IPS DF 6.9 (cell line): ENCODE measurements around the gene SLC2A1.

Experiments used
- DNase-seq: peaks from one replicate; pipeline ENCODE4 v3.0.0-alpha.2; 2013; ENCODE audit warnings: low read depth, low spot score
- H3K27ac ChIP-seq: one replicate; pipeline ENCODE4 v1.5.1; 2013; ENCODE audit warnings: low read length, control low read depth
- H3K27me3 ChIP-seq: 2 replicates; pipeline ENCODE4 v1.6.1; 2013; ENCODE audit warnings: mild to moderate bottlenecking, low read length; ENCODE audit not compliant: control insufficient read depth, insufficient read depth
- H3K36me3 ChIP-seq: 2 replicates; pipeline ENCODE4 v1.6.1; 2013; ENCODE audit warnings: low read length; ENCODE audit not compliant: control insufficient read depth, insufficient read depth
- H3K4me1 ChIP-seq: 2 replicates; pipeline ENCODE4 v1.6.1; 2013; ENCODE audit warnings: low read length; ENCODE audit not compliant: control insufficient read depth, insufficient read depth
- H3K4me3 ChIP-seq: 2 replicates; pipeline ENCODE4 v1.5.1; 2013; ENCODE audit warnings: mild to moderate bottlenecking, low read length
- H3K9me3 ChIP-seq: 2 replicates; pipeline ENCODE4 v1.6.1; 2013; ENCODE audit warnings: low read length, inconsistent platforms; ENCODE audit not compliant: control insufficient read depth, insufficient read depth
- WGBS: extraction: QIAGEN DNeasy Blood & Tissue Kit; methylation state at CpG from one replicate; pipeline ENCODE4 v1.1.7; 2013; ENCODE audit warnings: mixed read lengths, missing lambda C conversion rate; ENCODE audit not compliant: insufficient read length, insufficient coverage; 5-methylcytosine and 5-hydroxymethylcytosine counted together

Gene SLC2A1

DNA sequence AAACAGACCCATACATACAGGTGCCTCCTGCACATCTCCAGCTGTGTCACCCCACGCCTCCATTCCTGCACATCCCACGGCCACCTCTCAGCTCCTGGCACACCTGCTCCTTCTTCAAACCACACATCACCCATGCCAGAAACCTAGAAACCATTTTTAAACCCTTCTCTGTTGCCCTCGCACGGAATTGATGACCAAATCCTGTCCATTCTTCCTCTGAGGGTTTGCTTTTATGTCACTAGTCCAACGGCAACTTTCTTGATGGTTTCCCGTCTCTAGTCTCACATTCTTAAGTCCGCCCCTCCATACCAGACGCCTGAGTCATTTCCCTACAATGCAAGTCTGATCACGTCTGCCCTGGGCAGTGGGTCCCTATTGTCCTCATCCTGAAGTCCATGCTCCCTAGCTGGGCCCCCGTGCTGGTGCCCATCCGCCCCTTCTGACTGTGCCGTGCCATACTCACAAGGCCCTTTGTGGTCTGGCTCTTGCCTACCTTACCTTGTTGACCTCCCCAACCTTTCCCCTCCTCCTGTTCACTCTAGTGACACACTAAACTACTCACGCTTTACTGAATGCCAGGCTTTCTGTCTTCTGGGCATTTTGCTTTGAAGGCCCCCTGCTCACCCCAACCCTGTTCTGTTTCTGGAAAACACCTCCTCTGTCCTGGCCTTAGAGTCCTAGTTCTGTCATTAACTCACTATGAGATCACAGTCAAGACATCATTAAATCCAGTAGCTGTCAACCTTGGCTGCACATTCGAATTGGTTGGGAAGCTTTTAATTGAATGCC is 17.6 kb downstream of the SLC2A1 start:
- Histone ChIP-seq H3K27me3 (no peaks in the 10 kb centered on the region), H3K9me3 (no peaks in the 10 kb centered on the region), H3K36me3 (peaks cover 47% of the 10 kb centered on the region), H3K4me1 (peaks cover 2% of the 10 kb centered on the region; the same call in 1 of the 2 replicates), H3K4me3 (no peak overlapping the region), H3K27ac (no peak overlapping the region)
- no CpG with 5 or more reads among the region's 14 CpGs for whole genome bisulfite sequencing
- no peak for DNase-seq

DNA sequence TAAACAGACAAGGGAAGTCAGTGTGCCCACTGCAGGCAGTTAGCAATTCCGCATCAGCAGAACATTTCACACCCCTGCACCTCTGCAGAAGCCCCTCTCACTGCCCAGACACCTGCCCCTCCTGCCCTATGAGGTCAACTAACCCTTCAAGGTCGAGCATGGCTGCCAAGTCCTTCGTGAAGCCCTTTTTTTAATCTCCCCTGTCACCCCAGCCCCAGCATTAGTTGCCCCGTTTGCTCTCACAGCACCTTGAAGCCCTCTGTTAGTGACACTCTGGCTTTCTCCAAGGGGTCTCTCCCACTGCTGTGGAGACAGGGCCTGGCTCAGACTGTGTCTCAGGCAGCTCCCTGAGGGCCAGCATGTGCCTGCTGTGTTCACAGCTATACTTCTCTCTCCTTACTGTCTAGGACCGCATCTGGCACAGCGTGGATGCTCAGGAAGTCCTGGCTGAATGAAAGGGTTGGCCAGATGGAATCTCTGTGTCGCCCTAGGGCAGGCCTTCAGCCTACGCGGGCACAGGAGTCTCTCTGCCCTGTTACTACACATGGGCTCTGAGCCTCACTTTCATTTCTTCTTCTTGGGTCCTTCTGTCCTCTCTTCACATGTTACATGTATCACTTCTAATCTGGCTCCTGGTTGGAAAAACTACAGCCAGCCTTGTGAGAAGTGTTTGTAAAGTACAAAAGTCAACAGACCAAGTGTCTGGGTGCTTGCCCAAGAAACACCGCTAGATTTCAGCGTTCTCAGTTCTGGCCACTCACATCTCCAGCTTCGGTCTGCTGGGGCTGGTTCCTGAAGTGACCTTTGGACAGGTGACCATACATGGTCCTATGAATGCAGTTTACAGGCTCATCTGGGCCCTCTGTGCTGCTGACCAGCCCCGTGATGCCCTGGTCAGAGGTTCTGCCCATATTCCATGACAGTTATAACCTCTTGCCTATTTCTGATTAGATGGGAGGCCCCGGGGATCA is 19.7 kb downstream of the SLC2A1 start:
- no peaks in the 10 kb centered on the region for H3K9me3 ChIP-seq
- DNase-seq: no peak
- no peak overlapping the region for H3K27ac ChIP-seq
- H3K27me3 ChIP-seq: no peaks in the 10 kb centered on the region
- peaks cover 2% of the 10 kb centered on the region; the same call in 1 of the 2 replicates for H3K4me1 ChIP-seq
- H3K36me3 ChIP-seq: peaks cover 58% of the 10 kb centered on the region
- no CpG with 5 or more reads among the region's 14 CpGs for WGBS
- H3K4me3 ChIP-seq: no peak overlapping the region

DNA sequence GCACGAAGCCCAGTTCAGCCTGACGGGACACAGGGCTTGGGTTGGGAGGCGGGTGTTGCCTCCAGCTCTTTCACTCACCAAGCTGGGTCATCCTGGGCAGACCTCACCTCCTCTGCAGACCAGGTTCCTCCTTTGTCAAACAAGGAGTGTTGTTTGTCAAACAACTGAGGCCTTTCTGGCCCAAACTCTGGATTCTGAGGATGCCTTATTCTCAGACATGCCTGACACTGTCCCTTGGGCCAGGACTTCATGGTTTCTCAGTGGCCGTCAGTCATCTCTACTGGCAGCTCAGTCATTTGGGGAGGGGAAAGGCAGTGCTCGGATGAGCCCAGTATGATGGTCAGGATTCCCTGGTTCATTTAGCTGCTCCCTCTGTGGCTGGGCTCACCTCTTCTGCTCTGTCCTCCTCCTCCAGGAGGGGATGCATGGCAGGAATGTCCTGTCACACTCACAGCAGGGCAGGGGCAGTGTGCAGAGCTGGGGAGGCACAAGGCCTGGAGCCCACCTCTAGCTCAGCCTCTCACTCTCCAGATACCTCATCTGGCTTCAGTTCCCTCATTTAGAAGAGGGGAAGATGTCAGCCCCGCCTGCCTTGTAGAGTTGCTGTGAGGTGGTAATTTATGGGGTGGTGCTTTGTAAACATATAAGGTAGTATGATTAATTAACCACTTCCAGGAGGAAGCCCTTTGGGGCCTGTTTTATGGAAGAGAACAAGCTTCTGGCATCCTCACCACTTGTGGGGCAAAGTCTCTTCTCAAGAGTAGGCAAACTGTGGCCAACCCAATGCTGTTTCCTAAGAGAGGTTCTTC is 20.6 kb downstream of the SLC2A1 start:
- no peak for DNase-seq
- no CpG with 5 or more reads among the region's 6 CpGs for WGBS
- peaks cover 2% of the 10 kb centered on the region; the same call in 1 of the 2 replicates for H3K4me1 ChIP-seq
- H3K36me3 ChIP-seq: peaks cover 55% of the 10 kb centered on the region
- no peak overlapping the region for H3K4me3 ChIP-seq
- no peak overlapping the region for H3K27ac ChIP-seq
- no peaks in the 10 kb centered on the region for H3K9me3 ChIP-seq
- H3K27me3 ChIP-seq: no peaks in the 10 kb centered on the region

DNA sequence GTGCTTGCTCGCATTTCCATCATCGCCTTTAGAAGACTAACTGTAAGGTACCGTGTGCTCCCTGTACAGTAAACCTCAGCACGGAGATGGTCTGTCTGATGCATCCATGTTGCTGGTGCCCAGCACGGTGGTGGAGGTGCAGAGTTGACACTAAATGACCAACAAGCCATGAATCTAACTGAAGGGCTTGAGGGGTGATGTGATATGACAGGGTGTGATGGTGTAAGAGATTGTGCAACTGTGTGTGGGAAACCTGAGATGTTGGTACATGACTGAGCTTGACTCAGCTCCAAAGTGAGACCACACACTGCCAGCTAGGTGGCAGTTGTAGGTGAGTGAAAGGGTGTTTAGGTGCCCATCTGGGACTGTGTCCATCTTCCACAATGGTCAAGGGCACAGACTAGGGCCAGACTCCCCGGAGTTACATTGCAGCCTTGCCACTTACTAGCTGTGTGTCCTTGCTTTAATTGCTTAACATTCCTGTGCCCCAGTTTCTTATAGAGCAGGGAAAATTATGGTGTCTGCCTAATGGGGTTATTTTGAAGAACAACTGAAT is 21.4 kb downstream of the SLC2A1 start:
- H3K4me3 ChIP-seq: no peak overlapping the region
- peaks cover 53% of the 10 kb centered on the region for H3K36me3 ChIP-seq
- no peak overlapping the region for H3K27ac ChIP-seq
- DNase-seq: no peak
- no peaks in the 10 kb centered on the region for H3K9me3 ChIP-seq
- peaks cover 2% of the 10 kb centered on the region; the same call in 1 of the 2 replicates for H3K4me1 ChIP-seq
- H3K27me3 ChIP-seq: no peaks in the 10 kb centered on the region
- WGBS: no CpG with 5 or more reads among the region's 6 CpGs

DNA sequence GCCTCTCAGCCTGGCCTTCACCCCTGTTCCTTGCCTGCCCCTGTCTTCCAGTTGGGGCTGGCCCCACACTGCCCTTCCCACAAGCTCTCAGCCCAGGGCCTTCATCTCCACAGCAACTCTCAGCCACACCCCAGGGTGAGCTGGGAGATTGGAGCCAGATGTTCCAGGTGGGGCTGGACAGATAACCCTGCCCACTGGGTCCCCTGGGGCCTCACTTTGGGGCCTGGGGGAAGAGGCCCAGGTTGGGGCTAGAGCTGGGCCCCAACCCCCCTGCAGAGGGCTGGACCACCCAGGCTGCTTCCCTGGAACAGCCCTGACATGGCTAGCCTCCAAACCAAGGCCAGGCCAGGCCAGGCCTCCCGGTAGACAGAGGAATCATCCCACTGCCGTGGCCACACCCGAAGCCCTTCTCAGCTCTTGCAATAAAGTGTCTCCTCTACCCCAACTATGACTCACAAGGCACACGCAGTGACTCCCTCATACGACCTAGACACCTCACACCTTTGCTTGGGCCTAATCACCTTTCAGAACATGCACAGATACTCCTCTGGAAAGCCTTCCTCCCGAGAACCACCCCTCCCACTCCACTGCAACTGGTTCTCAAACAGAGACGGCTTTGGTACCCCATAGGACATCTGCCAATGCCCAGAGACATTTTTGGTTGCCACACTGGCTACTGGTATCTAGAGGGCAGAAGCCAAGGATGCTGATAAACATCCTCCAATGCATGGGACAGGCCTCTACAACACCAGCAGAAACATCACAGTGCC is 22.2 kb downstream of the SLC2A1 start:
- no CpG with 5 or more reads among the region's 7 CpGs for WGBS
- Histone ChIP-seq H3K4me3 (no peak overlapping the region), H3K27me3 (no peaks in the 10 kb centered on the region), H3K27ac (no peak overlapping the region), H3K9me3 (no peaks in the 10 kb centered on the region), H3K4me1 (no peaks in the 10 kb centered on the region; the same call in 1 of the 2 replicates), H3K36me3 (peaks cover 49% of the 10 kb centered on the region)
- DNase-seq: no peak

DNA sequence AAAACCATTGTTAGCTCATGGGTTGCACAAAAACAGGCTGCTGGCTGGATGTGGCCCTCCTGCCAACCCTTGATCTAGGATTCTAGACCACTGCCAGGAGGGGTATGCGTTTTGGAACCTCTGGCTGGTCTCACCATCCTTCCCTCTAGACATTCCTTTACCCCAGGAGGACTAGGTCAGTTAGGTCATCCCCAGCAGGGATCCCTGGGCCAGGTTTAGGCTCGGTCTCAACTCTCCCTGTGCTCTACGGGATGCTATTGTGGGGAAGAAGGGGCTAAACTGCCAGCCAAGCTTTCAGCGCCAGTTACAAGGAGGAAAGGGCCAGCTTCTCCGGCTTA is 22.7 kb downstream of the SLC2A1 start:
- Histone ChIP-seq H3K4me1 (no peaks in the 10 kb centered on the region; the same call in 1 of the 2 replicates), H3K27ac (no peak overlapping the region), H3K27me3 (no peaks in the 10 kb centered on the region), H3K36me3 (peaks cover 44% of the 10 kb centered on the region), H3K9me3 (no peaks in the 10 kb centered on the region), H3K4me3 (no peak overlapping the region)
- DNase-seq: no peak
- no CpG with 5 or more reads among the region's 5 CpGs for WGBS

DNA sequence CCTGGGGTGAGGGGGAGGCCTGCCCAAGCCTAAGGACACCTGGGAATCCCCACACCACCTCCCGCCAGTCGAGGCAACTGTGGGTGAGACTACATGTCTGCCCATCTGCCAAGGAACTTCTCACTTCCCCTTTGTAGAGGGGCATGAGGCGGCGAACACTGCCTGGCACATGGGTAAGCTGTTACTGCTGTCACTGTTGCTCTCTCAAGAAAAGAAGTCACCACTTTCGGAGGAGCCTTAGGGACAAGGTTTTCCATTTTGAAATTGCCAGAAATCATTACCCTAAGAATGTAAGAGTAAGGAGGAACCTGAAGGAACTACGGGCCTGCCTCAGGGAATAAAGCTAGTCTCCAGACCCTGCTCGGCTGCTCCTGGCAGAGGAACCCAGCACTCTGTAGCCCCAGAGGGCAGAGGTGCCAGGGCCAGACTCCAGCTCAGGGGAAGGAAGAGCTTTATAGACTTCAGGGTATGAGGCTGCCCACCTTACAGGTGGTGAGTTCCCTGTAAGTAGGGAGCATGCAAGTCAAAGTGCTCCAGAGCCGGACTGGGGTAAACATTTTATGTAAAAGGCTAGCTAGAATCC is 23.3 kb downstream of the SLC2A1 start:
- Histone ChIP-seq H3K27me3 (no peaks in the 10 kb centered on the region), H3K4me3 (no peak overlapping the region), H3K9me3 (no peaks in the 10 kb centered on the region), H3K27ac (no peak overlapping the region), H3K36me3 (peaks cover 46% of the 10 kb centered on the region), H3K4me1 (no peaks in the 10 kb centered on the region; the same call in 1 of the 2 replicates)
- no peak for DNase-seq
- no CpG with 5 or more reads among the region's 8 CpGs for WGBS

DNA sequence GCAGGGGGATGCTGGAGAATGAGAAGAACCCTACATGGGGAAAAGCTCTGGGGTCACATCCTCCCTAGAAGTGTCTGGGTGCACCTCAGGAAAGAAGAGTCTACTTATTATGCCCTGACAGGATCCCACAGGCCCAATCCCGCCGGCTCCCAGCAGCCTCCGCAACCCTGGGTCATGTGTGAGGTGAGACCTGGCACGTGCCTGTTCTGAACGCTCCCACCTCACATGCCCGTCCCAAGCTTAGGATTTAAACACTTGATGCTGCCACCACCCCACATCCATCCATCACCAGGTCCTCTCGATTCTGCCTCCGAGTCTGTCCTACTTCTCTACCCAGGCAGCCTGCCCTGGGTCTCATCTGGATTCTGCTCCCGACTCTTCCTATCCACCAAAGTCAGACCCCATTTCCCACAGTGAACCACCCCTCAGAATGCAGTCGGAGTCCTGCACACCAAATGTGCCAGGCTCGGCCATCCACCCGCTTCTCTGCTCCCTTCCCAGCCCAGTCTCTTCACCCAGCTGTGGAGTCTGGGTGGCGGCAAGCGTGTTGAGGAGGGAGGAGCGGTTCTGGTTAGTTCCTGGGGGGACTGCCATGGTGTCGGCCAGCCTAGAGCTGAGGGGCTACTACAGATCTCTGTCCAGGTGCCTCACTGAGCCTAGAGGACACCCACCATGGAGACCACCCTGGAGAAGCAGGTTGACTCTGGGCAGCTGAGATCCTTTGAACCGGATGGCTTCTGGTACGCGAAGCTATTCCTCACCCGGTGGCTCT is 23.9 kb downstream of the SLC2A1 start:
- DNase-seq: no peak
- no CpG with 5 or more reads among the region's 20 CpGs for WGBS
- H3K27me3 ChIP-seq: no peaks in the 10 kb centered on the region
- no peaks in the 10 kb centered on the region for H3K9me3 ChIP-seq
- H3K36me3 ChIP-seq: peaks cover 53% of the 10 kb centered on the region
- no peak overlapping the region for H3K4me3 ChIP-seq
- no peak overlapping the region for H3K27ac ChIP-seq
- no peaks in the 10 kb centered on the region; the same call in 1 of the 2 replicates for H3K4me1 ChIP-seq
